Measurements from ENCODE around the gene RAB12. TPM values are rescaled to one million over a fixed set of nuclear protein-coding genes. Genes with fewer than 3 reads are reported as not detected.

Gene RAB12
- total RNA-seq, 1 donor from 2014 or later, result 49.4 TPM

DNA sequence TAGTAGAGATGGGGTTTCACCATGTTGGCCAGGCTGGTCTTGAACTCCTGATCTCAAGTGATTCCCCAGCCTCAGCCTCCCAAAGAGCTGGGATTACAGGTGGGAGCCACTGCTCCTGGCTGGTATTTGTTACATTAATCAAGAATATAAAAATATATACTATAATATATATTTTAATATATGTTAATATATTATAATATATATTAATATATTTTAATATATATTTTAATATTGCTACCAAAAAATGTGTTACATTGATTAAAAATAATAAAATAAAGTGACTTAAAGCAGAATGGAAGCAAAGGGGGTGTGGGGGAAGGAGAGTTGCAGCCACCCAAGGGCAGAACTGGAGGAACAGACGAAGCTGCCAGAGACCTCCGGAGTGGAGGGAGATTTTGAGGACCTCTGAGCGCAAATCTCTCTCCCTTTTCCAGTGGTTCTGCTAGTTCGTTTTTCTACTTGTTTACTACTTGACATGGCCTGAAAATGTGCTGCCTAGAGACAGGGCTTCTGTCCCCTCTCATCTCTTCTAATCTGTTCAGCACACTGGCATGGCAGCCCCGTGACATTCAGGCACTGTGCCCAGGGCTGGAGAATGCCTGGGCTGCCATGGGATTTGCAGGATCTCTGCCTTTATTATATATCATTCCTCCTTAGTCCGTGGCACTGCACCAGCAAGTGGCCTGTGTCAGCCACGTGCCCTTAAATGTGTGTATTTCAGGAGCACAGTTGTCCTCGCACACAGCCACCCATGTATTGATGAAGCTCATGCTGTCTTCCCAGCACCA lies 47.9 kb upstream of the RAB12 start:
- no peaks in the 10 kb centered on the region for H3K79me2 ChIP-seq (ENCODE audit: insufficient read depth, low read length)
- DNase-seq (ENCODE audit: low read depth) (no peak), FAIRE-seq (no peak)
- no peaks in the 10 kb centered on the region for H3K9me3 ChIP-seq (ENCODE audit: insufficient read depth, low read depth, low read length)
- H3K27ac ChIP-seq (ENCODE audit: low read depth, low read length), result no peak overlapping the region
- Mint-ChIP-seq H3K27me3 (ENCODE audit: low read depth, unreplicated experiment) (no peaks in the 10 kb centered on the region), H3K36me3 (ENCODE audit: low read depth, unreplicated experiment) (no peaks in the 10 kb centered on the region), H3K4me3 (ENCODE audit: unreplicated experiment) (no peak overlapping the region), H3K27ac (ENCODE audit: unreplicated experiment) (no peak overlapping the region), H3K9me3 (ENCODE audit: unreplicated experiment) (no peaks in the 10 kb centered on the region), H3K4me1 (ENCODE audit: low read depth, unreplicated experiment) (no peaks in the 10 kb centered on the region)
- no peak overlapping the region for H2AFZ ChIP-seq (ENCODE audit: low read depth, low read length)
- TF ChIP-seq CTCF (IDR thresholded peaks at IDR 0.05; ENCODE audit: insufficient read depth, low read depth, low read length), result no peak
- TF ChIP-seq EZH2 (IDR thresholded peaks at IDR 0.05; ENCODE audit: insufficient read depth, low read length), result no peak
- H4K20me1 ChIP-seq (ENCODE audit: insufficient read depth, low read length), result no peaks in the 10 kb centered on the region
- H3K4me2 ChIP-seq (ENCODE audit: low read length), result no peak overlapping the region
- peaks cover 6% of the 10 kb centered on the region for H3K27me3 ChIP-seq (ENCODE audit: insufficient read depth, low read length)
- no peaks in the 10 kb centered on the region for H3K4me1 ChIP-seq (ENCODE audit: insufficient read depth, low read length)
- H3K4me3 ChIP-seq (ENCODE audit: insufficient read depth, low read depth, low read length), result no peak overlapping the region
- no peak overlapping the region for H3K9ac ChIP-seq (ENCODE audit: low read length)
- H3K36me3 ChIP-seq (ENCODE audit: insufficient read depth, low read length), result no peaks in the 10 kb centered on the region

DNA sequence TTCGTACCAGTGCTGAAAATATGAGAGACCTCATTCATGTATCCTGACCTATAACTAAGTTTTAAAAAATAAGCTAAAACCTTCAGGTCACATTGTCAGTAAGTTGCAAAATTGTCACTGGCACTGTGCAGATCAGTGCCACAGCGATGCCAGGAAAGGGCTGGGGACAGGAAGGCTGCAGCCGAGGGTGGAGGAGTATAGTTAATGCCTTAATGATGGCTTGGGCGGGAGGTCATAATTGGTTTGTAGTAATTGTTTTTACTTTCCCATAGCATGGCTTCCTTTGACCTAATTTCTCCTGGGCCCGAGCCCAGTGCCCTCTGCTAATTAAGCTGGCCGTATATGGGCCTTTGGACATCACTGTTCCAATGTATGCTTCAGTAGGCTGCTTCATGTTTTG lies 47.2 kb upstream of the RAB12 start:
- no peaks in the 10 kb centered on the region for H3K27me3 Mint-ChIP-seq (ENCODE audit: low read depth, unreplicated experiment)
- Histone ChIP-seq H3K9me3 (ENCODE audit: insufficient read depth, low read depth, low read length) (no peaks in the 10 kb centered on the region), H3K27me3 (ENCODE audit: insufficient read depth, low read length) (peaks cover 7% of the 10 kb centered on the region), H3K4me2 (ENCODE audit: low read length) (no peak overlapping the region), H3K4me3 (ENCODE audit: insufficient read depth, low read depth, low read length) (no peak overlapping the region), H3K36me3 (ENCODE audit: insufficient read depth, low read length) (no peaks in the 10 kb centered on the region), H3K79me2 (ENCODE audit: insufficient read depth, low read length) (no peaks in the 10 kb centered on the region), H3K27ac (ENCODE audit: low read depth, low read length) (no peak overlapping the region), H3K9ac (ENCODE audit: low read length) (no peak overlapping the region), H2AFZ (ENCODE audit: low read depth, low read length) (no peak overlapping the region), H3K4me1 (ENCODE audit: insufficient read depth, low read length) (no peaks in the 10 kb centered on the region), H4K20me1 (ENCODE audit: insufficient read depth, low read length) (no peaks in the 10 kb centered on the region)
- no peaks in the 10 kb centered on the region for H3K36me3 Mint-ChIP-seq (ENCODE audit: low read depth, unreplicated experiment)
- DNase-seq (ENCODE audit: low read depth), result no peak
- no peaks in the 10 kb centered on the region for H3K9me3 Mint-ChIP-seq (ENCODE audit: unreplicated experiment)
- H3K4me1 Mint-ChIP-seq (ENCODE audit: low read depth, unreplicated experiment), result no peaks in the 10 kb centered on the region
- TF ChIP-seq EZH2 (IDR thresholded peaks at IDR 0.05; ENCODE audit: insufficient read depth, low read length) (no peak), CTCF (IDR thresholded peaks at IDR 0.05; ENCODE audit: insufficient read depth, low read depth, low read length) (no peak)
- FAIRE-seq, result no peak
- no peak overlapping the region for H3K4me3 Mint-ChIP-seq (ENCODE audit: unreplicated experiment)
- no peak overlapping the region for H3K27ac Mint-ChIP-seq (ENCODE audit: unreplicated experiment)

GRCh38 chr18:8562919-8563318 lies 46.3 kb upstream of the RAB12 start:
- H3K36me3 ChIP-seq (ENCODE audit: insufficient read depth, low read length), result no peaks in the 10 kb centered on the region
- H4K20me1 ChIP-seq (ENCODE audit: insufficient read depth, low read length), result no peaks in the 10 kb centered on the region
- Mint-ChIP-seq H3K36me3 (ENCODE audit: low read depth, unreplicated experiment) (no peaks in the 10 kb centered on the region), H3K27me3 (ENCODE audit: low read depth, unreplicated experiment) (no peaks in the 10 kb centered on the region), H3K9me3 (ENCODE audit: unreplicated experiment) (no peaks in the 10 kb centered on the region), H3K4me1 (ENCODE audit: low read depth, unreplicated experiment) (no peaks in the 10 kb centered on the region), H3K4me3 (ENCODE audit: unreplicated experiment) (no peak overlapping the region), H3K27ac (ENCODE audit: unreplicated experiment) (no peak overlapping the region)
- no peaks in the 10 kb centered on the region for H3K4me1 ChIP-seq (ENCODE audit: insufficient read depth, low read length)
- peaks cover 4% of the 10 kb centered on the region for H3K27me3 ChIP-seq (ENCODE audit: insufficient read depth, low read length)
- TF ChIP-seq CTCF (IDR thresholded peaks at IDR 0.05; ENCODE audit: insufficient read depth, low read depth, low read length), result no peak
- TF ChIP-seq EZH2 (IDR thresholded peaks at IDR 0.05; ENCODE audit: insufficient read depth, low read length), result no peak
- no peak overlapping the region for H2AFZ ChIP-seq (ENCODE audit: low read depth, low read length)
- H3K9me3 ChIP-seq (ENCODE audit: insufficient read depth, low read depth, low read length), result no peaks in the 10 kb centered on the region
- FAIRE-seq (no peak), DNase-seq (ENCODE audit: low read depth) (no peak)
- no peaks in the 10 kb centered on the region for H3K79me2 ChIP-seq (ENCODE audit: insufficient read depth, low read length)
- no peak overlapping the region for H3K4me3 ChIP-seq (ENCODE audit: insufficient read depth, low read depth, low read length)
- no peak overlapping the region for H3K9ac ChIP-seq (ENCODE audit: low read length)
- H3K4me2 ChIP-seq (ENCODE audit: low read length), result no peak overlapping the region
- no peak overlapping the region for H3K27ac ChIP-seq (ENCODE audit: low read depth, low read length)

Data from astrocyte (in vitro differentiated cells and primary cell).